NCI-H82 treated with DMSO at 0.1 percent for 48 hours (cell line): ENCODE data around the gene ELOVL2.
"Not testable (repeated sequence)": the region's sequence is repeated elsewhere in the genome, so short reads cannot be mapped to it uniquely, and the experiment has no call there.

Experiments used
- DNase-seq: peaks from one replicate; lab custom pipeline; 2025; ENCODE audit not compliant: unreplicated experiment; lab: John Stamatoyannopoulos, UW

The ELOVL2 gene

DNA sequence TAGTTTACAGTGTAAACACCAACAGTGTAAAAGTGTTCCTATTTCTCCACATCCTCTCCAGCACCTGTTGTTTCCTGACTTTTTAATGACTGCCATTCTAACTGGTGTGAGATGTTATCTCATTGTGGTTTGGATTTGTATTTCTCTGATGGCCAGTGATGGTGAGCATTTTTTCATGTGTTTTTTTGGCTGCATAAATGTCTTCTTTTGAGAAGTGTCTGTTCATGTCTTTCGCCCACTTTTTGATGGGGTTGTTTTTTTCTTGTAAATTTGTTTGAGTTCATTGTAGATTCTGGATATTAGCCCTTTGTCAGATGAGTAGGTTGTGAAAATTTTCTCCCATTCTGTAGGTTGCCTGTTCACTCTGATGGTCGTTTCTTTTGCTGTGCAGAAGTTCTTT is 59.1 kb downstream of the ELOVL2 start:
- DNase-seq = not testable (repeated sequence)

DNA sequence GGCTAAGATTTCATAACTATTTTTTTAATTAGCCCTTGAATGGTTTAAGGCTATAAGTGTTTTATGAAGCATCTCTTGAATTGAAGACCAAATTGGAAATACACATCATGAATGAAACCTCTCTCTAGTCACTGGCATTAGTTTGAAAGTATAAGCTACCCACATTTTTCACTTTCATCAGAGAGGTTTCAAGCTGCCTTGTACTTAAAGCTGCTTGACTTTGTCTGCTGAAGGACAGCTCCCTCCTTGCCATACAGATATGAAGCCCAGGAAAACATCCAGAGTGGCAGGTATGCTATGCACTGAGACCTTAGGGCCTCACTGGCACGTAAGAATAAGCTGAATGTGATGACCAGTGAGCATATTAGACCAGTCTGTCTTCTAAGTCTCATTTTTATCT is 62.7 kb downstream of the ELOVL2 start:
- no peak for DNase-seq

DNA sequence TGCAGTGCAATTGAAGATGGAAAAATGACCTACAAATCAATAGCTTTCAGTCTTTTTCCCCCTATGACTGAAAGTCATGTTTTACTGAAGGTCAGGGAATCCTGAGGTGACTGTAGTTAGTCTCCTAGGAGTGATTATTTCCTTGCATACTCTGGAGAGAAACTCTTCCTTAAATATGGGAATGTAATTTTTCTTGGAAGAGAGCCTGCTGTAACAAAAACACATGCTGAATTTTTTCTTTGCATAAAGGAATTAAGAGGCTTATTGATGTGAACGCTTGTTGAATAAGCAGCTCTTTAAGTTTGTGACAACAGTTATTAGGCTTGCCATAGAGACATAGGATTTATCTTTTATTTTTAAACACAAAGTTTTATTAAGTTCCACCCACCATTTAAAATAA is 64.5 kb downstream of the ELOVL2 start:
- DNase-seq = no peak

DNA sequence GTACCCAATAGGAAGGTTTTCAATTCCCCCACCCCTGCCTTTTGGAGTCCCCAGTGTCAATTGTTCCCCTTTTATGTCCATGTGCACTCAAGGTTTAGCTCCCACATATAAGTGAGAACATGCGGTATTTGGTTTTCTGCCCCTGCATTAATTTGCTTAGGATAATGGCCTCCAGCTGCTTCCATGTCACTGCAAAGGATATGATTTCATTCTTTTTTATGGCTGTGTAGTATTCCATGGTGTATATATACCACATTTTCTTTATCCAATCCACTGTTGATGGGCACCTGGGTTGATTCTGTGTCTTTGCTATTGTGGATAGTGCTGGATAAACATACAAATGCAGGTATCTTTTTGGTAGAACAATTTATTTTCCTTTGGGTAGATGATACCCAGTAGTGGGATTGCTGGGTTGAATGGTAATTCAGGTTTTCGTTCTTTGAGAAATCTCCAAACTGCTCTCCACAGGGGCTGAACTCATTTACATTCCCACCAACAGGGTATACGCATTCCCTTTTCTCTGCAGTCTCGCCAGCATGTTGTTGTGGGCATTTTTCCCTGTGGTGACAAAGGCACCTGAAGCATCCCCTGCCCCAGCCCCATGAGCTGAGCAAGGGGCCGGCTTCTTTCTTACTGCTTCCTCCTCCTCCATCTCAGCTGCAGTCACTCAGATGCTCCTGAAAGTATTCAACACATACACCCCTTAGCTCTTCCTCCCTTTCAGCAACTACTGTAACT is 66.7 kb downstream of the ELOVL2 start:
- no peak for DNase-seq

DNA sequence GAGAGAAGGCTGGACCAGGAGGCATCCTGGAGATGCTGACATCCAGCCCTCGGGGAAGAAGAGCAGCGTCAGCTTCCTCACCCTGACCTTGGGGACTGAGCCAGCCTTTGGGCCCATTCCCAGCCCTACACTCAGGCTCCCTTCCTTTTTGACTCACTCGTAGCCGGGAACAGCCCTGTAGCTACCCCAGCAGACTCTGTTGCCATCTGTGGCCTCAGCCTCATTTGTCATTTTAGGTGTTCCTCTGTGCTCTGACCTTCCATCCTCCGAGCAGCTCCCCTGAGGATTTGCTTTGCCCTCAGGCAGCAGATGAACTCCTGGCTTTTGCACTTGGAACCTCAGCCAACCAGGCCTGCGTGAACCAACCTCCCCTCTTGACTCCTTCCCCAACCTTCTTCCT is 67.5 kb downstream of the ELOVL2 start:
- DNase-seq = no peak

DNA sequence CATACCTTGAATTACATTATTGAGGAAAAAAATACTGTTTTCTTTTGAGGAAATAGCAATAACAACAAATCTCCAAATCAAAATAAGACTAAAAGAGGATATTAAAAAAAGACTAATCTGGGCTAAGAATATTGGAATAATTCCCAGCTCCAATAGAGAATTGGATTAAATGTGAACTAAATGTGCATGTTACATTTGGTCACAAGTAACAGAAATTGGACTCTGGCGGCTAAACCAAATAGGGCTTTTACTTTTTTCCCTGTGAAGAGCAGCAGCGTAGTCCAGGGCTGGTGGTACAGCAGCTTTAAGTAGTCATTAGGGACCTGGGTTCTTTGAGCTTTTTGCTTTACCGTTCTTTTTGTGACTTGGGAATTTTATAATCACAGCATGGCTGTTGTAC is 71.9 kb downstream of the ELOVL2 start:
- DNase-seq = no peak

DNA sequence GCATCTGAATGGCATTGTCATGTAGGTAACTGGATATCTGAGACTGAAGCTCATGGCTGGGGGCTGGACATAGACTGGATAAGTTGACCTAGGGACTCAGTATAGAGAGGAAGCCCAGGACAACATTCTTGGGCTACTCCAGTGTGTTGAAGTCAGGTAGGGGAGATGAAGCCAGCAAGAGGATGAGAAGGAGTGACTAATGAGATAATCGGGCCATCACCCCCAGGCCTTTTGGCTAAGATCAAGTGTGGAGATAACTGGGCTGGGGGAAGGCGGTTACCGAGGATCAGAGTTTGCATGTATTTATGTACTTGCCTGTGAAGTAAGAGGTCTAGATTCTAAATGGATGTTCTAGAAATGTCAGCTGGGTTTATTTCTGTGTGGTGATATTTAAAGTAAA is 73.4 kb downstream of the ELOVL2 start:
- DNase-seq = no peak

DNA sequence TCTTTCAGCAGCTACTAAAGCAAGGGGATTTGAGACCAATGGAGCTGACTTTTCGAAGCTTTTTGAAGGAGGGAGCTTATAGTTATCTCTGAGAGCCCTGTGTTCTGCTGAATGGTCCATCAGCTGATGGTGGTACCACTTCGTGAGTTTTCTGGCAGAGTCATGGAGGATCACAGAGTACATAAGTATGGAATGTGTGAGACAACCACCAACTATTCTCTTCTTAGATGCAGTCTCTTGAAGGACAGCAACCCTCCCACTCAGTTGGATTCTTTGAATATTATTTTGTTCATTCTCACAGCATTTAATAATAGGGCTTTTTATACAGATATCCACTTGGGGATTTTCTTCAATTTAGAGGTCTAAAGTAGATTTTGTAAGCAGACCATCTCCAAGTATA is 75.3 kb downstream of the ELOVL2 start:
- DNase-seq = no peak

DNA sequence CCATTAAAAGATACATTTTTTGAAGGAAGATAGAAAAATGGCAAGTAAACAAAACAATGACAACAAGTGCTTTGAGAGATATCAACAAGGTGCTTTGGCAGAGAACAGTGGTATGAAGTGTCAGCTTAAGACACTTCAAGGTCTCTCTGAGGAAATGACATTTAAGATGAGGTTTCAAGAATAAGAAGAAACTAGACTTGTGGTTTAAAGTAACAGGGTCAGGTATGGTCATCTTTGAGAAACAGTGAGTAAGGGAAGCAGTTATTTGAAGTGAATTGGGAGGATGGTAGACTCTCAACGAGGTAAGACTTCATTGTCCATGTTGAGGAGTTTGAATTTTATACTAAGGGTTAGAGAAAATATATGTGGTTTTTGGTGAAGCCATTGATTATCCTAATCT is 79.4 kb downstream of the ELOVL2 start:
- DNase-seq = no peak

DNA sequence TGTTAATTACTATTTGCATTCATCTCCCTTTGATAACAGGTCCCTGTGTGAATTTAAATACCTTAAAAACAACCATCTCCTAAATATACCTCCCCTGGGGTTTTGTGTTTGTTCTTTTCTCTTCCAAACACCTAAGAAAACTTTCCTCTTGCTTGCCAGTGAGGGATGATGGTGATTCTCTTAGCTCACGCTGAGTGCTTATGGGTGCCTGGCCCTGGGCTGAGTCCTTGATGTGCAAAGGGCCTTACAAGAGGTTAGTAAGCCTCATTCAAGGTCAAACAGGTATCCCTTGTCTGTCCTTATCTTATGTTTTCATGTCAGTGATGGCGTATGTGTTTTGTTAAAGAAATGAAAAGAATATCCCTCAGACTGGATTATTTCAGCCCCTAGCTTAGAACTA is 81.0 kb downstream of the ELOVL2 start:
- no peak for DNase-seq

DNA sequence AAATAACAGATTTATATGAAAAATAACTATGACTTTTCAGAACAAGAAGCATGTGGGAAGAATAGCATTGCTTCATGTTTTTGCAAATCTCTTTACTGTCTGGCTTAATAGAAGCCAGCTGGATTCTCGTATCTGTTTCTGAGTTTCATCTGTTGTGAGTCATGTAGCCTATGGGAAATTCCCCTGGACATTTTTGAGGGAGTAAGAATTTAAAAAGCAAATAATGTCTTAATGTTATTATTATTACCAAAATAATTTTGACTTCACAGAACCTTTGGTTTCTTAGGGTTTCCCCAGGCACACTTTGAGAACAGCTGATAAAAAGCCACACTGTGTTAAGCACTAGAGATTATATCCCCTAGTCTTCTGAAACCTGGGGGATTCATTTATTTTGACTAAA is 81.4 kb downstream of the ELOVL2 start:
- no peak for DNase-seq

DNA sequence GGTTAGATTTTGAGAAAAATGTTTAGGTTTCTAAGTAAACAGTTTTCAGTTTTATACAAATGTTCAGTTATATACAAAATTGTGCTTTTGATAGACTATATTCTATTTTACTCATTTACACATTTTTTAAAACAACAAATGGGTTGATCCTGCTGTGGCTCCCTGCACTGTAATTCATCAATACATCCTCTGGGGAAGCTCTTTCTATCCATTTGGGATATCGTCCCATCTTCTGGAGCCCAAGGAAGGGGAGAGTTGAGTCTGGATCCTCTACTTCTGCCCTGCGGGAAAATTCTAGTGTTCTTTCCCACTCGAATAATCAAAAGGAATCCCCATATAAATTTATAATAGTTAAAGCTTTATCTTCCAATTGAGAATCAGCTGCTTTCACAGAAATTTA is 82.3 kb downstream of the ELOVL2 start:
- DNase-seq = no peak

DNA sequence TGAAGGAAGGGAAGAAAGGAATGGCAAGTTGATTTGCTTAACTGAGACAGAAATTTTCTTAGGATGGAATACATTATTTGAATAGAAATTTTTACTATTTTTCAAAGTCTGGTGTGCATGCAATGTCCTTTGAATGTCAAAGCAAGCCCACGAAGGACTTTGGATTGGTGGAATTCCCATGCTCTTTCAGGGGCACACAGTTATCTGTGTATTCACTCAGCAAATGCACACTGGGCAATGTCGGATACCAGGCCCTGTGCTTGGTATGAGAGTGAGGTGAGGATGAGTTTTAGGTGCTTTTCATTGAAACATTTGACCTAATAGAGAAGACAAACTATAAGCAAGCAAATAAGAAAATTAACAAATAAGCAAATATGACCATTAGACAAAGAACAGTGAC is 83.9 kb downstream of the ELOVL2 start:
- no peak for DNase-seq

DNA sequence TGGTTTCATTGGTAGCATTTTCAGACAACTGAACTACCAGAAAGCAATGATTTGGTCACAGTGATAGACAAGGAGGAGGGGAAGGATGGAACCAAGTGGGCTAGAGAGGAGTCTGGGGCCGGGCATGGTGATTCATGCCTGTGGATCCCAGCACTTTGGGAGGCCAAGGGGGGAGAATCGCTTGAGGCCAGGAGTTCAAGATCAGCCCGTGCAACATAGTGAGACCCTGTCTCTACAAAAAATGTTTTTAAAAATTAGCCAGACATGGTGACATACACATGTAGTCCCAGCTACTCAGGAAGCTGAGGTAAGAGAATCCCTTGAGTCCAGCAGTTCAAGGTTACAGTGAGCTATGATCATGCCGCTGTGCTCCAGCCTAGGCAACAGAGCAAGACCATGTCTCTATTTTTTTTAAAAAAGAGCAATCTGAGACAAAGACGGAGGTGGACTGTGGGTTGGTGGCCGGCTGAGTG is 86.7 kb downstream of the ELOVL2 start:
- no peak for DNase-seq

DNA sequence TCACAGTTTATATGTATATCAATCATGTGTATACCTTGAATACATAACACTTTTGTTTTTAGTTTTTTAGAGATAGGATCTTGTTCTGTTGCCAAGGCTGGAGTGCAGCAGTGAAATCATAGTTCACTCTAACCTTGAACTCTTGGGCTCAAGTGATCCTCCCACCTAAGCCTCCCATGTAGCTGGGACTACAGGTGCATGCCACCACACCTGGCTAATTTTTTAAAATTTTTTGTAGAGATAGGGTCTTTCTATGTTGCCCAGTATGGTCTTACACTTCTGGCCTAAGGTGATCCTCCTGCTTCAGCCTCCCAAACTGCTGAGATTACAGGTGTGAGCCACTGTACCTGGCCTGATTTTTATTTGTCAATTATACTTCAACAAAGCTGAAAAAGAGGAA is 87.3 kb downstream of the ELOVL2 start:
- DNase-seq = no peak

DNA sequence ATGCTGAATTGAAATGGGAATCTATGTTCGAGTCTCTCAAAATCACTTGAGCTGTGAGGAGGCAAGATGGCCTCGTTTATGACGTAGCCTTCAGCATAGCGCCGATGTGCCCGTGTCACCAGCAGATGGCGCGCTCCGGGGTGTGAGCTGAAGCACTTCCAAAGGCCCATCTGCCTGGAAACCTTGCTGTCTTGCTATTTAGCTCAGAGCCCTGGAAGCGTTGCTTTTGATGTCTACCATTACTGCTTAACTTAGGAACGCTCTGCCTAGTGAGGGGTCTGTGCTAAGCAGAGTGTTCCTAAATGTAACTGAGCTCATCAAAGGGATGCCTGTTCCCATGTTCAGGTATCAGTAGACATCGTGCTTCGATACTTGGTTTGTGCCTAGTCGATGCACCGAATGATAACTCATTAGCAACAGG is 89.5 kb downstream of the ELOVL2 start:
- peak; percentile 61 for DNase-seq

DNA sequence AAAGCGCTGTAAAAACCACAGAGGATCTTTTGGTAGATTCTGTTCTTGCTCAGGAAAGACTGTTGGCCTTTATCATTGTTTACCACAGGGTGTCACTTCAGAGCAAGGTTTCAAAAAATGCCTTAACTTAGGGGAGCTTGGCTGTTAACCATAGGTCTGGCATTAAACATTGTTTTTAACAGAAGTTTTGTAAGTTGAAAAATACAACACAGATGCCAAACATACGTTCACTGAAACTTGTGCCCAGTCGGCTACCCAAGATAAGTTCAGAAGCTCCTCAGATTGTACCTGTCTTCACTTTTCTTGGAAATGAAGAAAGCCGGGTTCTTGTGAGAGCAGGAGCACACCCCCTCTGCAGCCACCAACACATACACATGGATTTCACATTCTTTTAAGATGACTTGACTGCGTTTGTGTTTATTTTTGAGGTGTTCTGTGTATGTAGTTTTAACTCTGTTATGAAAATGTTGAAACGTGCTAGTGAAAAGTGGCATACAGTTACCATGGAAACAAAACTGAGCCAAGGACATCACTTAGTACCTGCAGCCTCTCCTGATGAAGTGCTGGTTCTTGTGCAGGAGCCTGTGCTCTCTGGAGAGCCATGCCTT is 92.3 kb downstream of the ELOVL2 start:
- DNase-seq = no peak

DNA sequence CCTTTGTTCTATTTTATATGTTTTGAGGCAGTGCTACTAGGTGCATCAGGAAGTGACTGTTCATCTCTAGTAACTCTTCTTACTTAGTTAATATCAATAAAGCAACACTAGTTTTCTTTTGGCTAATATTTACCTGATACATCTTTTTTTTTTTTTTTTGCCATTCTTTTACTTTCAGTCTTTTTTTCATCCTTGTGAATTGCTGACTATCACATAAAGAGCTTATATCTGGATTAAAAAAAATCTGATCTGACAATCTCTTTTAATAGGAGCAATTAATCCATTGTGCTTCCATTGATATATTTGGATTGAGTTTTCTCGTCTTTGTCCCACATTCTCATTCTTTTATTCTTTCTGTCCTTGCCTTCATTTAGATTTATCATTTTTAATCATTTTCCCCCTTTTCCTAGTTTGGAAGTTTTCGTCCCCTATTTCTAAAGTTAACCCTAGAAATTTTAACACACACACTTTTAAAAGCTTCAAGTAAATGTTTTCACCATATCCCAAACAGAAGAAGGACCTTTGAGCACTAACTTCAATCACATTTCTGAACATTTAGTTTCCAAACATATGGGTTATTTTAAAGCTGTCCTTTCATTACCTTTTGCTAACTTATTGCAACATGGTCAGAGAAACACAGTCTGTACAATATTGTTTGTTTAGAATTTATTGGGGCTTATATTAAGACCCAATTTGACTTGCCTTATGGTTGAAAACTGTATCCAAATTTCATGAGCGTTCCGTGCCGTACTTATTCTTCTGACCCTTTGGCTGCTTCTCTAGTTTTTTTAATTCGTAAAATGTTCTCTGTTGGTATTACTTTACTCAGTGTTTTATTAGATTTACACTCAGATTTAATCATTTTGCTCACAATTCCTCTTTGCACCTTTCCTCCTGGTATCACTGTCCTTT is 94.3 kb downstream of the ELOVL2 start:
- no peak for DNase-seq

DNA sequence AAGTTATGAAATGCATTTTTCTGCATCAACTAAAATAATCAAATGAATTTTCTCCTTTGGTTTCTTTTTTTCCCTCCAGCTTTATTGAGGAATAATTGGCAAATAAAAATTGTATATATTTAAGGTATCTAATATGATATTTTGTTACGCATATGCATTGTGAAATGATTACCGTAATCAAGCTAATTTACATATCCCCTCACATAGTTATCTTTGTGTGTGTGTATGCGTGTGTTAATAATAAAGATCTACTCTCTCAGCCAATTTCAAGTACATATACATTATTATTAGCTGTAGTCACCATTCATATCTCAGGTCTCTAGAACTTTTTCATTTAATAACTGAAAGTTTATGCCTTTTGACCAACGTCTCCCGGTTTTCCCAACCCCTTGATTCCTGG is 96.1 kb downstream of the ELOVL2 start:
- no peak for DNase-seq

DNA sequence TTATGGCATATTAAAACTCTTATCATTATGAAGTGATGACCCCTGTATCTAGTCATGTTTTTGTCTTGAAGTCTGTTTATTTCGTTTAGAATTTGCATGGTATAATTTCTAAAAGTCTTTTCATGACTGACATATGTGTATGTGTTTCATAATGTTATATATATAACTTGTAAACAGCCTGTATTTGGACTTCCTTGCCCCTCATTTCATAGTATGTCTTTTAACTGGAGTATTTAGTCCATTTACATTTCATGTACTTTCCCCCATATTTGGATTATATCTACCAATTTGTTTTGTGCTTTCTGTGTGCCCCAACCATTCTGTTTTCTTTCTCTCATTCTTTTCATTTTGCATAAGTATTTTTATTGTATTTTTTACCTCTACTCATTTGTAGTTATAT is 98.3 kb downstream of the ELOVL2 start:
- DNase-seq = no peak

DNA sequence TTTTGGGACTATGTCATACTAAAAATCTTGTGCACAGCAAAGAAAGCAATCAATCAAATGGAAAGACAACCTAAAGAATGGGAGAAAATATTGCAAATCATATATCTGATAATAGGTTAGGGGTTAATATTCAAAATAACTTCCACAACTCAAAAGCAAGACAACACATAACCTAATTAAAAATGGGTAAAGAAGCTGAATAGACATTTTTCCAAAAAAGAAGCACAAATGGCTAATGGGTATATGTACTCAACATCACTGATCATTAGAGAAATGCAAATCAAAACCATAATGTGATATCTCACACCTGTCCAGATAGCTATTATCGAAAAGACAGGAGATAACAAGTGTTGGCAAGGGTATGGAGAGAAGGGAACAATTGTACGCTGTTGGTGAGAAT is 104.3 kb downstream of the ELOVL2 start:
- DNase-seq = no peak

DNA sequence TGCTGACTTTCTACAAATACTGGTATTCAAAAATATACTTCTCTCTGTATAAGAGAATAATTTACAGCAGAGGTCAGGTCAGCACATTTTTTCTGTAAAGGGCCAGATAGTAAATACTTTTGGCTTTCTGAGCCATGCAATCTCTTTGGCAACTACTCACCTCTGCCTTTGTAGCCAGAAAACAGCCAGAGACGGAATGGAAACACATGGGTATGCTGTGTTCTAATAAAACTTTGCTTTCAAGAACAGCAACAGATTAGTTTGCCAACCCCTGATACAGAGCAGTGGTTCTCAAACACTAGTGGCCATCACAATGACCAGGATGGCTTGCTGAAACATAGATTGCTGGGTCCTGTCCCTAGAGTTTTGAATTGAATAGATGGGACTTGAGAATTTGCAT is 111.0 kb downstream of the ELOVL2 start:
- no peak for DNase-seq
